ENCODE results near the gene ERGIC3.
A peak's percentile ranks its signal among the peaks of the same experiment; 100 is the strongest.

Gene ERGIC3

DNA sequence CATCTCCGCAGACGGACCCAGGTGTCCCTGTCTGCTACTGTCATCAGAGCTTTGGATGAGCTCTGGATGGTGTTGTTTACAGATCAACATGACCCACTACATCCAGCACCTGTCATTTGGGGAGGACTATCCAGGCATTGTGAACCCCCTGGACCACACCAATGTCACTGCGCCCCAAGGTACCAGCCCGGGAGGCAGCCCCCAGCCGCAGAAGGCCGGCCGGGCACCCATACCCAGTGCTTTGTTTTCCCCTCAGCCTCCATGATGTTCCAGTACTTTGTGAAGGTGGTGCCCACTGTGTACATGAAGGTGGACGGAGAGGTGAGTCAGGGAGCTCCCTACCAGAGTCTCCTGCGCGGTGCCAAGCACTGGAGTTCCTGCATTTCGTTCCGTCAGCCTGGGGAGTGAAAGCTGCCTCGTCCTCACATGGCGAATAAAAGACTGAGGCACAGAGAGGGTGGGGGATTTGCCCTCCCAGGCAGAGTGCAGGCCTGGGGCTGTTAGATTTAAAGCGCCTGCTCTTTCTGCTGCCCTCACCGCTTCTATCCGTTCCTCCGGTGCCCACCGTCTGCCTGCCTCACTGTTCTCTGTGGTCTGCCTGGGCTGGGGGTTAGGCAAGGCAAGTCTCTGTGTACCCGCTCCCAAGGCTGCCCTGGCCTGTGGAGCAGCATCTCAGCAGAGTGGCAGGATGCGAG, 14.2 kb downstream of the ERGIC3 start:
- H3K36me3 Mint-ChIP-seq (ENCODE audit: insufficient read depth): peaks cover 13% of the 10 kb centered on the region
- H3K4me1 Mint-ChIP-seq: no peaks in the 10 kb centered on the region
- no peaks in the 10 kb centered on the region for H3K9me3 Mint-ChIP-seq
- ATAC-seq (replicated peaks; ENCODE audit: extremely low read depth, poor library complexity, severe bottlenecking): no peak
- no peaks in the 10 kb centered on the region for H3K27me3 Mint-ChIP-seq
- H3K4me3 Mint-ChIP-seq: no peak overlapping the region
- no peak overlapping the region for H3K27ac Mint-ChIP-seq (ENCODE audit: low read depth)
- DNase-seq (ENCODE audit: low spot score in 2 of 2): no peak

DNA sequence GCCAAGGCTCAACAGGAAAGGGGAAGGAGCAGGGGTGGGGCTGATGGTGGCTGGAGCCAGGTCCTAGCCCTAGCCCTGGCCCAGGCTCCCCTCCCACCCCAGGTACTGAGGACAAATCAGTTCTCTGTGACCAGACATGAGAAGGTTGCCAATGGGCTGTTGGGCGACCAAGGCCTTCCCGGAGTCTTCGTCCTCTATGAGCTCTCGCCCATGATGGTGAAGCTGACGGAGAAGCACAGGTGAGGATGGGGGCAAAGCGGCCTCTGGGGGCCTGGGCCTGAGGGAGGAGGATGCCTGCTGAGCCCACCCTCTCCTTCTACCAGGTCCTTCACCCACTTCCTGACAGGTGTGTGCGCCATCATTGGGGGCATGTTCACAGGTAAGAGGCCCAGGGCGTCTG, 15.0 kb downstream of the ERGIC3 start:
- H3K27ac Mint-ChIP-seq (ENCODE audit: low read depth): no peak overlapping the region
- H3K36me3 Mint-ChIP-seq (ENCODE audit: insufficient read depth): peaks cover 13% of the 10 kb centered on the region
- no peaks in the 10 kb centered on the region for H3K9me3 Mint-ChIP-seq
- ATAC-seq (replicated peaks; ENCODE audit: extremely low read depth, poor library complexity, severe bottlenecking) (no peak), DNase-seq (ENCODE audit: low spot score in 2 of 2) (no peak)
- no peak overlapping the region for H3K4me3 Mint-ChIP-seq
- H3K4me1 Mint-ChIP-seq: no peaks in the 10 kb centered on the region
- peaks cover 5% of the 10 kb centered on the region for H3K27me3 Mint-ChIP-seq

DNA sequence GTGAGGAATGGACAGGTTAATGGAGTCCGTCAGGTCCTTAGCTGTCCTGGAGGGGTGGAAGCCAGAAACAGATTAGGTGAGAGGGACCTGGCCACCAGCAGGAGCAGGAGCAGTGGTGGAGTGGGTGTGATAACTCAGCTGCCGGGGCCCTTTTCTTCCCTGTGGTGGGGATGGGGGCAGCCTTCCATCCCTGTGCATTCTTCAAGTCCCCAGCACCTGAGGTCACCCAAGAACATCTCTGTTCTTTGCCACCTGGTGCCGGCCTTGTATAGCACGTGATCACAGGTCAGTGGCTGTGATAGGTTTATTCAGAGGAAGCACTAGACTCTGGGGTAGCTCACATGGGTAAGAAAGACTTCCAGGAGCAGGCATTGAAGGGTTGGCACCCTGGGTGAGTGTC, 16.6 kb downstream of the ERGIC3 start:
- ATAC-seq (replicated peaks; ENCODE audit: extremely low read depth, poor library complexity, severe bottlenecking) (no peak), DNase-seq (ENCODE audit: low spot score in 2 of 2) (no peak)
- H3K27me3 Mint-ChIP-seq: peaks cover 11% of the 10 kb centered on the region
- peaks cover 13% of the 10 kb centered on the region for H3K36me3 Mint-ChIP-seq (ENCODE audit: insufficient read depth)
- H3K27ac Mint-ChIP-seq (ENCODE audit: low read depth): no peak overlapping the region
- no peak overlapping the region for H3K4me3 Mint-ChIP-seq
- H3K4me1 Mint-ChIP-seq: no peaks in the 10 kb centered on the region
- H3K9me3 Mint-ChIP-seq: no peaks in the 10 kb centered on the region

DNA sequence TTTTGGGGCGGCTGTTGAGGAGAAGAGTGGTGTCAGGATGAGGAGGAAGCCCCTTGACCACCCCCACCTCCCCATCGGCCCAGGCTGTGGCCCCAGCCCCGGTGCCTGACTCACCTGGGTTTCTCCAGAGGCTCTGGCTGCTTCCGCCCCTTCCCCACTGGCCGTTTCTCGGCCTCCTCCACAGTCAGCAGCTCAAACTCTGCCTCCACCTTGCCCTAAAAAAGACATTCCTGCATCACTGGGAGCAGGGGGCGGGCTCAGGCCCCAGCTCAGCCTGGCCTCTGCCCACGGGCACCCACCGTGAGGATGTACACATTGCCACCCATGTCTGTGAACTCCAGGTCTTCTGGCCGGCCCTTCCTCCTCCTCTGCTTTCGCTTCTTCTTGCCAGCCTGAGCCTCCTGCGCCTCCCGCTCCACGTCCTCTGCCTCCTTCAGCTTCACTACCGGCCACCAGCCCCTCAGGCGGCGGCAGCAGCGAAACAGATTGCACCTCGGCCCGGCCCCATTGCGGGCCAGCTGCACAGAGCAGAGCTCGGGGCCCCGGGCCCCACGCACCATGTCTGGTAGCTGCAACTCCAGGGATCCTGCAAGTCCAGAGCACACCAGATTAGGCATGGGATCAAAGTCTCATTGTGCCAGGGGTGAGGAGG, 17.3 kb downstream of the ERGIC3 start:
- Mint-ChIP-seq H3K9me3 (no peaks in the 10 kb centered on the region), H3K27ac (ENCODE audit: low read depth) (no peak overlapping the region), H3K4me1 (no peaks in the 10 kb centered on the region), H3K36me3 (ENCODE audit: insufficient read depth) (peaks cover 12% of the 10 kb centered on the region), H3K4me3 (no peak overlapping the region), H3K27me3 (peaks cover 11% of the 10 kb centered on the region)
- DNase-seq (ENCODE audit: low spot score in 2 of 2) (no peak), ATAC-seq (replicated peaks; ENCODE audit: extremely low read depth, poor library complexity, severe bottlenecking) (no peak)

DNA sequence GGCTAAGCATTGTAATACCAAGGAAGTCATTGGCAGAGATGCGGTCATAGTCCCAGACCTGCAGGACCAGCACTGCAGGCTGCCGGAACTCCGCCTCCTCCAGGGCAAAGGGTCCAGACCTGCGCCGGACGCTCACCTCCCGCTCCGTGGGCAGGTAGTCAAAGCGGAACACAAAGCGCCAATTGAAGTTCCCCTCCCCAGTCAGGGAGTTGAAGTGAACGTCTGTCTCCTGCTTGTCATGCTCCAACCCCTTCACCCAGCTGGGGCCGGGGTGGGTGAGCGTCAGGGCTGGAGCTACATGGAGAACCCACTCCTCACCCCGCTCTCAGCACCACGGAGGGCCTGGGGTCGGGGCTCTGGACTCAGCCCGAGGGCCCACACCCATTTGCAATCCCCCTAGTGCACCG, 18.2 kb downstream of the ERGIC3 start:
- Mint-ChIP-seq H3K36me3 (ENCODE audit: insufficient read depth) (peaks cover 8% of the 10 kb centered on the region), H3K4me1 (no peaks in the 10 kb centered on the region), H3K9me3 (no peaks in the 10 kb centered on the region), H3K27ac (ENCODE audit: low read depth) (no peak overlapping the region), H3K27me3 (peaks cover 17% of the 10 kb centered on the region), H3K4me3 (no peak overlapping the region)
- DNase-seq (ENCODE audit: low spot score in 2 of 2): no peak
- ATAC-seq (replicated peaks; ENCODE audit: extremely low read depth, poor library complexity, severe bottlenecking): no peak

DNA sequence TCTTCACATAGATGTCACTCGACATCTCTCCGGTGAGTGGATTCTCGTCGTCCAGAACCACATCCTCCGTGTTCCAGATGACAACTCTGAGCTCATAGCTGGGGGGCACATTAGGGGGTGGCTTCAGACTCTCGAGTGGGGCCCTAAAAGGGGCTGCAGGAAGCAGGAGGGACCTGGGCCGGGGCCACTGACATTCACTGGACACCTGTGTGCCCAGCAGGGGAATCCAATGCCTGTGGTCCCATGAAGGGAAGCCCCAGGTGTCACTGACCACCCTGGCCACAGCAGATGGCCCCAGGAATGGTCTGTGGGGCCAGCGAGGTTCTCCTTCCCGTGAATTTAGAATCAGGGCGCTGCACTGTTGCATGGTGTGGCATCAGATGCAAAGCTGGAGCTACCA, 18.7 kb downstream of the ERGIC3 start:
- DNase-seq (ENCODE audit: low spot score in 2 of 2) (no peak), ATAC-seq (replicated peaks; ENCODE audit: extremely low read depth, poor library complexity, severe bottlenecking) (no peak)
- no peak overlapping the region for H3K27ac Mint-ChIP-seq (ENCODE audit: low read depth)
- no peak overlapping the region for H3K4me3 Mint-ChIP-seq
- H3K36me3 Mint-ChIP-seq (ENCODE audit: insufficient read depth): peaks cover 8% of the 10 kb centered on the region
- H3K27me3 Mint-ChIP-seq: peaks cover 18% of the 10 kb centered on the region
- H3K9me3 Mint-ChIP-seq: no peaks in the 10 kb centered on the region
- no peaks in the 10 kb centered on the region for H3K4me1 Mint-ChIP-seq

DNA sequence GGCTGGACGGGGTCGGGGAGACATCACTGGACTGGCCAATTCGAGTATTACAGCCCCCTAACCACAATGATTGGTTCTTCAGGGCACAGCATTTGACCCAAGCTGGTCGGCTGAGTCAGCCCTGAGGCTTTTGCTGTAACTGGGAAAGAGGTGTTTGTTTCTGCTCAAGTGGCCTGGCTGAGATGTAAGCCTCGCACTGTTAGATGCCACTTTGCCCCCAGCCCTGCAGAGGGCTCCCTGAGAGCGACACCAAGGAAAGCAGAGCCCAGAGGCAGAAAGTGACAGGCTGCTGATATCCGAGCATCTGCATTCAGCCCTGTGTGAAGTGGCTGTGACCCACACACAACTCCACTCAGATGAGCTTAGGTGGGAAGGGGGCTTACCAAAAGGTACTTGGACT, 19.4 kb downstream of the ERGIC3 start:
- DNase-seq (ENCODE audit: low spot score in 2 of 2) (no peak), ATAC-seq (replicated peaks; ENCODE audit: extremely low read depth, poor library complexity, severe bottlenecking) (no peak)
- peaks cover 18% of the 10 kb centered on the region for H3K27me3 Mint-ChIP-seq
- no peak overlapping the region for H3K27ac Mint-ChIP-seq (ENCODE audit: low read depth)
- H3K4me1 Mint-ChIP-seq: no peaks in the 10 kb centered on the region
- no peak overlapping the region for H3K4me3 Mint-ChIP-seq
- H3K9me3 Mint-ChIP-seq: no peaks in the 10 kb centered on the region
- H3K36me3 Mint-ChIP-seq (ENCODE audit: insufficient read depth): peaks cover 6% of the 10 kb centered on the region

DNA sequence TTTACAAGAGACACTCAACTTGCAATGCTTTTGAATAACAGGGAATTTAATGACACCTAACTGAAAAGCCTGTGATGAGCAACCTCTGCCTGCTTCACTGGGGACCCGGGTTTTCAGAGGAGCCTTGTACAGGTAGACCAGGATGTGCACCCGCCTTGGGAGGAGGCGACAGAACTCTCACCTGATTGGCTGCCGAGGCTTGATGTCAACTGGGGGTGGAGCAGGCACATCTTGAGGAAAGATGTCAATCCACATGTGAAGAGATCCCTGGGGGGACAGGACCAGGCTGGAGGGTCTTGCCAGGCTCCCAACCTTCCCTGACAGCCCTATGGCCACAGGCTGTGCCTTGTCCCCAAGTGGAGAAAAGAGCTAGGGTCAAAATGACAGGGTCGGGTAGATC, 19.8 kb downstream of the ERGIC3 start:
- Mint-ChIP-seq H3K27ac (ENCODE audit: low read depth) (no peak overlapping the region), H3K9me3 (no peaks in the 10 kb centered on the region), H3K27me3 (peaks cover 18% of the 10 kb centered on the region), H3K4me1 (no peaks in the 10 kb centered on the region), H3K4me3 (no peak overlapping the region), H3K36me3 (ENCODE audit: insufficient read depth) (peaks cover 6% of the 10 kb centered on the region)
- DNase-seq (ENCODE audit: low spot score in 2 of 2): no peak
- ATAC-seq (replicated peaks; ENCODE audit: extremely low read depth, poor library complexity, severe bottlenecking): no peak

DNA sequence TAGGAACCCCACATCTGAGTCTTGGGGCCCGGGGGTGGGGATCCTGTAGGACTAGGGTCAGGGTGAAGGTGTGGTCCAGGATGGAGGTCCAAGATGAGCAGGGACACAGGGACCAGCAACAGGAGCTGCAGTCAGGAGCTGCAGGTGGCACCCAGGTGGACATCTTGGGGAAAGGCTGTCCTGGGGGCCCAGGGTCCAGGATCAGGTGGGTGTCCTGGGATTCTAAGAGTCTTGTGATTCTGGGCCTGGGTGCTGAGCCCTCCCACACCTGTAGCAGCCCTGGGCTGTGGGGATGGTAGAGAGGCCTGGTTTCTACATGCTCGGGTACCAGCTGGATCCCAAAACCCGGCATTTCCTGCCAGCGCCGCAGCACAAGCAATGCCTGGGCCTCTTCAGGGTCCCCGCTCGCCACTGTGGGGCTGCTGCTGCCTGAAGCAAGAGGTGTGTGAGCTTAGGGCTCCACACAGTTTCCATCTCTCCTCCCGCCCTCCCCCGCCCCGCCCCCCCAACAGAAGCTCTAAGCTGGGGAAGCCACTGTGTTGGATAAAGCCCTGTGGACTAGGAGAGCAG, 20.7 kb downstream of the ERGIC3 start:
- DNase-seq (ENCODE audit: low spot score in 2 of 2) (no peak), ATAC-seq (replicated peaks; ENCODE audit: extremely low read depth, poor library complexity, severe bottlenecking) (no peak)
- H3K36me3 Mint-ChIP-seq (ENCODE audit: insufficient read depth): peaks cover 2% of the 10 kb centered on the region
- no peaks in the 10 kb centered on the region for H3K9me3 Mint-ChIP-seq
- H3K4me1 Mint-ChIP-seq: no peaks in the 10 kb centered on the region
- H3K27ac Mint-ChIP-seq (ENCODE audit: low read depth): no peak overlapping the region
- H3K27me3 Mint-ChIP-seq: peaks cover 26% of the 10 kb centered on the region
- H3K4me3 Mint-ChIP-seq: no peak overlapping the region

DNA sequence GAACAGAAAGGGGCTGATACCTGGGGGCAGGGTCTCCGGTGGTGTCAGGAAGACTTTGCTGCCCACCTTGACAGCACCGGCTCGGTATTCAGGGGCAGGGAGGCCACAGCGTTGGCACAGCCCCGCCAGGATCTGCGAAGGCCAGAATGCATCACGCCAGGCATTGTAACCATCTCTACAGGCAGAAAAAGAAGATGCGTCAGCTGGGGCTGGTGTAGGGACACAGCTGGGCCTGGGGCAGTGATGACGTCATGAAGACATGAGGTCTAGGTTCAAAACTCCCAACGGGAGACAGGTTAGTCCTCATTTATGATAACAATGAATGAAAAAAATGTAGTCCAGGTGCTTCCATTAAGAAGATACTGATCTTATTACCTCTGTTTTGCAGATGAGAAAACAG, 22.0 kb downstream of the ERGIC3 start:
- Mint-ChIP-seq H3K4me3 (no peak overlapping the region), H3K36me3 (ENCODE audit: insufficient read depth) (peaks cover 1% of the 10 kb centered on the region), H3K27me3 (peaks cover 33% of the 10 kb centered on the region), H3K4me1 (no peaks in the 10 kb centered on the region), H3K27ac (ENCODE audit: low read depth) (no peak overlapping the region), H3K9me3 (no peaks in the 10 kb centered on the region)
- ATAC-seq (replicated peaks; ENCODE audit: extremely low read depth, poor library complexity, severe bottlenecking): no peak
- no peak for DNase-seq (ENCODE audit: low spot score in 2 of 2)

DNA sequence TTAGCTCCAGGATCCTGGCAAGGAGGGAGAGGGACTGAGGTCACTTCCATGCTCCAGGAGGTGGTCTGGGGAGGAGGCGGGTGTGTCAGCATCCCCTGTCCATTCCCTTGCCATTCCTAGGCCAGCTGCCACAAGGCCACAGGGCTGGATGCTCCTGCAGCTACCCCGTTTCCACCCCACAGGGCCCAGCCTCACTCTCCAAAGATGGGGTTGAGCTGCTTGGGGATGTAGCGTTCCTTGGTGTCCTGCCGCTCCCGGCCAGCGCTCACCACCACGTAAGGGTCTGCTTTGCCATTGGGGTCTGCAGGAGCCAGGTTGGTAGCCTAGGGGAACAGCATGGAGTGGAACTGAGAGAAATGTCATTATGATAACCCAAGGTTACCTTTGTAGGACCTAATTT, 23.0 kb downstream of the ERGIC3 start:
- DNase-seq (ENCODE audit: low spot score in 2 of 2) (no peak), ATAC-seq (replicated peaks; ENCODE audit: extremely low read depth, poor library complexity, severe bottlenecking) (no peak)
- no peaks in the 10 kb centered on the region for H3K4me1 Mint-ChIP-seq
- H3K27me3 Mint-ChIP-seq: peaks cover 36% of the 10 kb centered on the region
- H3K4me3 Mint-ChIP-seq: no peak overlapping the region
- no peaks in the 10 kb centered on the region for H3K9me3 Mint-ChIP-seq
- H3K36me3 Mint-ChIP-seq (ENCODE audit: insufficient read depth): no peaks in the 10 kb centered on the region
- no peak overlapping the region for H3K27ac Mint-ChIP-seq (ENCODE audit: low read depth)

DNA sequence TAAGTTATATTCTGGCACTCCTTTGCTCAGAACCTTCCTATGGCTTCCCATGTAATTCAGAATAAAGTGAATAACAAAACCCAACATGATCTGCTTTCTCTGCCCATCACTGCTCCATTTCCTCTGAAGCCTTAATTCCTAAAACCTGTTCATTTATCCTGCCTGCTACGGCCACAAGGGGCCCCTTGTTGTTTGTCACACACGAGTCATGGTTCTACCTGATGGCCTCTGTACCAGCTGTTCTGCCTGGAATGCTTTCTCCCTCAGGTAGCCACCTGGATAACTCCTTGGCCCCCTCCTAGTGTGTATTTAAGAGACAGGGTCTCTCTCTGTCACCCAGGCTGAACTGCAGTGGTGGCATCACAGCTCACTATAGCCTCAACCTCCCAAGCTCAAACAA, 26.8 kb downstream of the ERGIC3 start:
- H3K27me3 Mint-ChIP-seq: peaks cover 25% of the 10 kb centered on the region
- H3K36me3 Mint-ChIP-seq (ENCODE audit: insufficient read depth): peaks cover 2% of the 10 kb centered on the region
- H3K4me3 Mint-ChIP-seq: no peak overlapping the region
- H3K4me1 Mint-ChIP-seq: no peaks in the 10 kb centered on the region
- H3K27ac Mint-ChIP-seq (ENCODE audit: low read depth): no peak overlapping the region
- peak; percentile 24 for ATAC-seq (replicated peaks; ENCODE audit: extremely low read depth, poor library complexity, severe bottlenecking)
- H3K9me3 Mint-ChIP-seq: peaks cover 6% of the 10 kb centered on the region
- no peak for DNase-seq (ENCODE audit: low spot score in 2 of 2)

DNA sequence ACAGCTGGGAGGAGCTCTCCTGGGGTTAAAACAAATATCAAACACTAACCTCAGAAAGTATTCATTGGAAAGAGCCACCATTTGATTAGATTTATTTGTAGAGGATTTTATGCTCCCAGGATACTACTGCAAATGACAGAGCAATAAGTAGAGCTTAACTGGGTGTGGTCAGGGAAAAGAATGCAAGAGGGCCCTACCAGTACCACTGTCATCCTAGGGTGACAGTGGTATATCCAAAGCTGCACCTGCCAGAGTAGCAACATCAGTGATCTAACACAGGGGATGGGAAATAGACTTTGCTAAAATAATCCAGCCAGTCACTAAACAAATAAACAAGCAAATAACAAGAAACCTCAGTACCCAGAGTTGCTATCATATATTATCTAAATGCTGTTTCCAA, 29.7 kb downstream of the ERGIC3 start:
- ATAC-seq (replicated peaks; ENCODE audit: extremely low read depth, poor library complexity, severe bottlenecking): no peak
- no peak overlapping the region for H3K27ac Mint-ChIP-seq (ENCODE audit: low read depth)
- H3K4me3 Mint-ChIP-seq: no peak overlapping the region
- peaks cover 6% of the 10 kb centered on the region for H3K9me3 Mint-ChIP-seq
- DNase-seq (ENCODE audit: low spot score in 2 of 2): no peak
- H3K36me3 Mint-ChIP-seq (ENCODE audit: insufficient read depth): peaks cover 2% of the 10 kb centered on the region
- no peaks in the 10 kb centered on the region for H3K4me1 Mint-ChIP-seq
- peaks cover 18% of the 10 kb centered on the region for H3K27me3 Mint-ChIP-seq

Data from central memory CD8-positive, alpha-beta T cell (primary cell).